ENCODE measurements around the gene DGKI. TPM values are rescaled to one million over a fixed set of nuclear protein-coding genes. Genes with fewer than 3 reads are reported as not detected.

The DGKI gene
- total RNA-seq, 1 experiment from 2014 or later: 0.55 TPM

DNA sequence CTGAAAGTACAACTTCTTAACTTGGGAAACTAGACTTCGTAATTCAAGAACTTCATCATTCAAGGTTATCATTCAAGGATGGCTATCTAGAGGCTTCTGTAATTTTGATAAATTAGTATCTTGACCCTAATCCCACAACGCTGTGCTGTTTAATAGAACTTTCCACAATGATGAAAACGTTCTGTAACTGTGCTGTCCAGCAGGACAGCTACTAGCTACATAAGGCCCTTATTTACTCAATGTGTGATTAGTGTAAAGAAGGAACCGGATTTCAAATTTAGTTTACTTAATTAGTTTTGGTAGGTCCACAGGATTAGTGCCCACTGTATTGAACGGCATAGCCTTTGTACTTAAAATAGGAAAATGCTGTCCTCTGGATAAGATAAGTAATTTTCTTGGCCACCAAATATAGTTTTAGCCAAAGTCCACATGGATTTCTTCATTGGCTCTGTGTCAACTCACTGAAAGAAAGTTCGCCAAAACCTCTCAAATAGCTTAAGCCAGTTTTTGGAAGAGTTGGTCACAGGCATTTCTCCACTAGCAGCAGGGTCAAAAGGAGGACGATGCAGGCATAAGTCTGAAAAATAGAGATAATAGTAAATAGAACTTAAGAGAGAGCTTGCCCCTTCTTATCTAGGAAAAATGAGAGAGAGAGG, 17.3 kb downstream of the DGKI start:
- no peaks in the 10 kb centered on the region for H3K23me2 ChIP-seq (ENCODE audit: insufficient read length, low read depth, low read length, poor library complexity, severe bottlenecking)
- TF ChIP-seq CTCF (conservative IDR thresholded peaks at IDR 0.05): no peak
- no peak overlapping the region for H2BK5ac ChIP-seq (ENCODE audit: insufficient read length, low read length)
- no peak overlapping the region for H4K5ac ChIP-seq (ENCODE audit: insufficient read length, low read depth, low read length)
- H2BK15ac ChIP-seq (ENCODE audit: low read depth, low read length): no peak overlapping the region
- Mint-ChIP-seq H3K4me1 (no peaks in the 10 kb centered on the region), H3K27ac (no peak overlapping the region), H3K4me3 (no peak overlapping the region), H3K9me3 (peaks cover 33 to 36% of the 10 kb centered on the region in 2 experiments), H3K27me3 (ENCODE audit: low read depth) (peaks cover 3% of the 10 kb centered on the region), H3K36me3 (ENCODE audit: insufficient read depth in 1 of 3, low read depth in 3 of 3) (peaks cover 13 to 31% (median 28%) of the 10 kb centered on the region in 3 experiments)
- H3K23ac ChIP-seq (ENCODE audit: insufficient read length, low read depth, low read length): no peak overlapping the region
- H3K27ac ChIP-seq (ENCODE audit: insufficient read length, low read depth, low read length): no peak overlapping the region
- no peak overlapping the region for H3K56ac ChIP-seq (ENCODE audit: insufficient read length, low read depth, low read length)
- H3K14ac ChIP-seq (ENCODE audit: insufficient read depth, low read length): no peak overlapping the region
- H2BK12ac ChIP-seq (ENCODE audit: insufficient read length, low read depth, low read length): no peak overlapping the region
- H3K4me2 ChIP-seq (ENCODE audit: insufficient read depth, insufficient read length, low read length): no peak overlapping the region
- H4K91ac ChIP-seq (ENCODE audit: insufficient read length, low read depth, low read length): no peak overlapping the region
- no peak overlapping the region for H2BK20ac ChIP-seq (ENCODE audit: low read depth, low read length, poor library complexity, severe bottlenecking)
- no peak for DNase-seq
- H3K79me1 ChIP-seq (ENCODE audit: insufficient read depth, low read depth, low read length, poor library complexity, severe bottlenecking): no peaks in the 10 kb centered on the region
- H4K20me1 ChIP-seq (ENCODE audit: control insufficient read depth, insufficient read depth, insufficient read length): no peaks in the 10 kb centered on the region
- no CpG with 5 or more reads among the region's 7 CpGs for WGBS (ENCODE audit: extremely low coverage, insufficient read length, low lambda C conversion rate)
- H2AFZ ChIP-seq (ENCODE audit: low read length): no peak overlapping the region
- no peak overlapping the region for H3T11ph ChIP-seq (ENCODE audit: low read length)
- H3K18ac ChIP-seq (ENCODE audit: insufficient read length, low read depth, low read length): no peak overlapping the region
- H2BK120ac ChIP-seq (ENCODE audit: low read depth, low read length, poor library complexity, severe bottlenecking): no peak overlapping the region
- H3K4me1 ChIP-seq (ENCODE audit: insufficient read depth, low read length): no peaks in the 10 kb centered on the region
- H3K9me3 ChIP-seq (ENCODE audit: control insufficient read depth, low read depth, low read length): peaks cover 15% of the 10 kb centered on the region
- no peak overlapping the region for H2AK5ac ChIP-seq (ENCODE audit: insufficient read length, low read length)
- no peaks in the 10 kb centered on the region for H3K79me2 ChIP-seq (ENCODE audit: insufficient read depth, low read length)
- H3K9ac ChIP-seq (ENCODE audit: extremely low read depth, insufficient read length, low read length): no peak overlapping the region
- no peak overlapping the region for H3K4ac ChIP-seq (ENCODE audit: low read depth, low read length)
- no peak overlapping the region for H4K8ac ChIP-seq (replicated peaks; ENCODE audit: insufficient read length, low read depth, low read length)
- H3K27me3 ChIP-seq (ENCODE audit: insufficient read depth, low read length): no peaks in the 10 kb centered on the region
